Mesenchymal stem cell (in vitro differentiated cells and primary cell): ENCODE measurements around the gene STK38.

Experiments used
- DNase-seq: peaks from one replicate; pipeline ENCODE4 v3.0.0-alpha.2; 2013
- H2AFZ ChIP-seq: one replicate; pipeline ENCODE4 v1.6.1; 2013; ENCODE audit warnings: low read depth, mild to moderate bottlenecking, control low read depth, inconsistent platforms, low read length, moderate library complexity
- H2AK5ac ChIP-seq: 2 replicates; pipeline ENCODE4 v1.6.1; 2013; ENCODE audit warnings: low read length, moderate library complexity, mild to moderate bottlenecking, inconsistent platforms; ENCODE audit not compliant: severe bottlenecking
- H2BK120ac ChIP-seq: one replicate; pipeline ENCODE4 v1.6.1; 2013; ENCODE audit warnings: low read depth, mild to moderate bottlenecking, inconsistent platforms, low read length, moderate library complexity
- H2BK12ac ChIP-seq, 2 experiments: one replicate each; pipeline ENCODE4 v1.6.1; 2013; ENCODE audit warnings: inconsistent platforms in 2 of 2, low read length in 2 of 2, mild to moderate bottlenecking in 2 of 2, moderate library complexity in 2 of 2, control low read depth in 1 of 2
- H2BK15ac ChIP-seq: one replicate; pipeline ENCODE4 v1.6.1; 2013; ENCODE audit warnings: mild to moderate bottlenecking, low read depth, inconsistent platforms; ENCODE audit not compliant: poor library complexity, severe bottlenecking
- H2BK5ac ChIP-seq: 2 replicates; pipeline ENCODE4 v1.6.1; 2013; ENCODE audit warnings: low read depth, mild to moderate bottlenecking, low read length, control low read depth, inconsistent platforms; ENCODE audit not compliant: poor library complexity, severe bottlenecking
- H3K14ac ChIP-seq, 2 experiments: one replicate each; pipeline ENCODE4 v1.6.1; 2013; ENCODE audit warnings: inconsistent platforms in 2 of 2, low read length in 2 of 2, control low read depth in 1 of 2, mild to moderate bottlenecking in 1 of 2, moderate library complexity in 1 of 2
- H3K18ac ChIP-seq, 2 experiments: one replicate each; pipeline ENCODE4 v1.6.1; 2013; ENCODE audit warnings: inconsistent platforms in 2 of 2, low read length in 2 of 2, control low read depth in 1 of 2, low read depth in 1 of 2, mild to moderate bottlenecking in 1 of 2
- H3K23ac ChIP-seq, 2 experiments: one replicate each; pipeline ENCODE4 v1.6.1; 2013; ENCODE audit warnings: inconsistent platforms in 2 of 2, low read length in 2 of 2, mild to moderate bottlenecking in 2 of 2, moderate library complexity in 2 of 2, control low read depth in 1 of 2
- H3K27ac ChIP-seq: 2 replicates; pipeline ENCODE4 v1.5.1; 2013; ENCODE audit warnings: mild to moderate bottlenecking, moderate library complexity, low read length, control low read depth, inconsistent platforms; ENCODE audit not compliant: poor library complexity, severe bottlenecking
- H3K27me3 ChIP-seq, 2 experiments: 2 replicates each; pipeline versions ENCODE4 v1.6.1 to v1.7.0; 2013; ENCODE audit warnings: low read length in 2 of 2, mild to moderate bottlenecking in 2 of 2, moderate library complexity in 2 of 2, control low read depth in 1 of 2, inconsistent platforms in 1 of 2; ENCODE audit not compliant: control insufficient read depth in 1 of 2, insufficient read depth in 1 of 2
- H3K36me3 ChIP-seq, 2 experiments: 2 replicates each; pipeline versions ENCODE4 v1.6.1 to v1.7.0; 2013; ENCODE audit warnings: low read length in 2 of 2, control low read depth in 1 of 2, inconsistent platforms in 1 of 2, low read depth in 1 of 2, mild to moderate bottlenecking in 1 of 2; ENCODE audit not compliant: insufficient read depth in 2 of 2, control insufficient read depth in 1 of 2
- H3K4ac ChIP-seq, 2 experiments: one replicate each; pipeline ENCODE4 v1.6.1; 2013; ENCODE audit warnings: inconsistent platforms in 2 of 2, low read length in 2 of 2, mild to moderate bottlenecking in 2 of 2, moderate library complexity in 2 of 2, control low read depth in 1 of 2, low read depth in 1 of 2
- H3K4me1 ChIP-seq: 2 replicates; pipeline ENCODE4 v1.6.1; 2013; ENCODE audit warnings: low read depth, low read length, control low read depth; ENCODE audit not compliant: control insufficient read depth, insufficient read depth
- H3K4me2 ChIP-seq: 2 replicates; pipeline ENCODE4 v1.6.1; 2013; ENCODE audit warnings: low read length, mild to moderate bottlenecking, inconsistent platforms; ENCODE audit not compliant: poor library complexity, severe bottlenecking
- H3K4me3 ChIP-seq, 2 experiments: 2 replicates each; pipeline versions ENCODE4 v1.5.1 to v1.7.0; 2013; ENCODE audit warnings: low read length in 2 of 2, mild to moderate bottlenecking in 2 of 2, control low read depth in 1 of 2, low read depth in 1 of 2; ENCODE audit not compliant: insufficient read depth in 1 of 2
- H3K79me1 ChIP-seq: replicated peaks from 2 replicates; pipeline ENCODE4 v1.6.1; 2013; ENCODE audit warnings: mild to moderate bottlenecking, control low read depth, low read length, inconsistent platforms; ENCODE audit not compliant: poor library complexity, severe bottlenecking
- H3K9ac ChIP-seq: 2 replicates; pipeline ENCODE4 v1.7.0; 2013; ENCODE audit warnings: mild to moderate bottlenecking, low read length, moderate library complexity
- H3K9me3 ChIP-seq: 2 replicates; pipeline ENCODE4 v1.7.0; 2013; ENCODE audit warnings: mild to moderate bottlenecking, low read length; ENCODE audit not compliant: control insufficient read depth
- H4K8ac ChIP-seq: one replicate; pipeline ENCODE4 v1.6.1; 2013; ENCODE audit warnings: inconsistent platforms, mild to moderate bottlenecking, low read length, moderate library complexity
- H4K91ac ChIP-seq: one replicate; pipeline ENCODE4 v1.6.1; 2013; ENCODE audit warnings: mild to moderate bottlenecking, low read length, inconsistent platforms
- WGBS: methylation state at CpG from one replicate; pipeline ENCODE4 v1.1.7; 2013; ENCODE audit warnings: mixed read lengths; 5-methylcytosine and 5-hydroxymethylcytosine counted together

Gene STK38

GRCh38 chr6:36492092-36492491 is 55.2 kb downstream of the STK38 start:
- Histone ChIP-seq H3K27ac (no peak overlapping the region), H3K18ac (no peak overlapping the region), H3K27me3 (no peaks in the 10 kb centered on the region), H2BK120ac (no peak overlapping the region), H2BK5ac (no peak overlapping the region), H3K4me3 (no peak overlapping the region), H3K4me2 (no peak overlapping the region), H2AFZ (no peak overlapping the region), H3K4ac (no peak overlapping the region), H4K8ac (no peak overlapping the region), H3K9me3 (no peaks in the 10 kb centered on the region), H3K23ac (no peak overlapping the region), H4K91ac (no peak overlapping the region), H3K36me3 (peaks cover 33 to 77% of the 10 kb centered on the region in 2 experiments), H3K9ac (no peak overlapping the region), H3K14ac (no peak overlapping the region), H2AK5ac (no peak overlapping the region), H3K4me1 (peaks cover 4% of the 10 kb centered on the region), H2BK12ac (no peak overlapping the region), H3K79me1 (peaks cover 22% of the 10 kb centered on the region), H2BK15ac (no peak overlapping the region)
- no peak for DNase-seq
- 100% methylated on average over 4 of the region's 4 CpGs for WGBS

DNA sequence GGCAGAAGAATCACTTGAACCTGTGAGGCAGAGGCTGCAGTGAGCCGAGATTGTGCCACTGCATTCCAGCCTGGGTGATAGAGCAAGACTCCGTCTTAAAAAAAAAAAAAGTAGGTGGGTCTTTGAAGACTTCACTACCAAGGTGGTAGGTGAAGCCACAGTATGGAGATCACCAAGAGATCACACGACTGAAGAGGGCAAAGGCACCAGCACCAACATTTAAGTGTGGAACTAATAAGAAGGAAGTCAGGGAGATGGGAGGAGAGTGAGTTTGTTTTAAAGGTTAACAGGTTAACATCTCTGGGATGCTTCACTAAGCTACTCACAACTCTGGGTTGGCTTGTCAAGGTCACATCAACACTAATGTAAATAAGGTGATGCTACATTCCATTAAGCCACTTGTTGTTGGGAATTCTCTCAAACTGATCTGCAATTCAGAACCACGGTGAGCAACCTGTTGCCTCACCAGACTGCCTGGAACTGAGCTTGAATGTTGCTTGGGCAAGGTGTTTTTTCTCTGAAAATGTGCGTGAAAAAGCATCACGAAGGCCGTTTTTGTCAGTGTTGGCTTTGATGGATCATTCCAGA is 55.8 kb downstream of the STK38 start:
- H4K91ac ChIP-seq = no peak overlapping the region
- no peak overlapping the region for H2AFZ ChIP-seq
- H3K27ac ChIP-seq = no peak overlapping the region
- H2BK12ac ChIP-seq = no peak overlapping the region
- peaks cover 4% of the 10 kb centered on the region for H3K4me1 ChIP-seq
- no peak overlapping the region for H3K23ac ChIP-seq
- no peak overlapping the region for H3K18ac ChIP-seq
- H3K4me3 ChIP-seq = no peak overlapping the region
- H3K79me1 ChIP-seq = peaks cover 24% of the 10 kb centered on the region
- no peak overlapping the region for H3K4ac ChIP-seq
- DNase-seq = peak; percentile 12
- H3K4me2 ChIP-seq = no peak overlapping the region
- H3K36me3 ChIP-seq = peaks cover 36 to 77% of the 10 kb centered on the region in 2 experiments
- H3K27me3 ChIP-seq = no peaks in the 10 kb centered on the region
- no peak overlapping the region for H4K8ac ChIP-seq
- H3K14ac ChIP-seq = no peak overlapping the region
- H3K9me3 ChIP-seq = no peaks in the 10 kb centered on the region
- no peak overlapping the region for H2AK5ac ChIP-seq
- 96% methylated on average over 4 of the region's 7 CpGs for WGBS
- no peak overlapping the region for H3K9ac ChIP-seq
- no peak overlapping the region for H2BK15ac ChIP-seq
- no peak overlapping the region for H2BK5ac ChIP-seq
- no peak overlapping the region for H2BK120ac ChIP-seq

GRCh38 chr6:36489426-36489825 is 57.9 kb downstream of the STK38 start:
- Histone ChIP-seq H2BK5ac (no peak overlapping the region), H2BK15ac (no peak overlapping the region), H3K4me2 (no peak overlapping the region), H3K79me1 (peaks cover 23% of the 10 kb centered on the region), H3K9me3 (no peaks in the 10 kb centered on the region), H3K27ac (no peak overlapping the region), H2BK120ac (no peak overlapping the region), H3K27me3 (no peaks in the 10 kb centered on the region), H3K18ac (no peak overlapping the region), H2BK12ac (no peak overlapping the region), H3K14ac (no peak overlapping the region), H3K4ac (no peak overlapping the region), H4K91ac (no peak overlapping the region), H2AFZ (no peak overlapping the region), H3K23ac (no peak overlapping the region), H2AK5ac (no peak overlapping the region), H3K36me3 (peaks cover 34 to 78% of the 10 kb centered on the region in 2 experiments), H3K4me1 (peaks cover 4% of the 10 kb centered on the region), H3K4me3 (no peak overlapping the region), H3K9ac (no peak overlapping the region), H4K8ac (no peak overlapping the region)
- WGBS = 97% methylated on average over 2 of the region's 4 CpGs
- no peak for DNase-seq

GRCh38 chr6:36488221-36488620 is 59.1 kb downstream of the STK38 start:
- no peaks in the 10 kb centered on the region for H3K27me3 ChIP-seq
- no peak overlapping the region for H2BK120ac ChIP-seq
- no peak overlapping the region for H3K27ac ChIP-seq
- no peak overlapping the region for H2BK12ac ChIP-seq
- H4K91ac ChIP-seq = no peak overlapping the region
- no peak overlapping the region for H3K4ac ChIP-seq
- no peak for DNase-seq
- no peak overlapping the region for H2AK5ac ChIP-seq
- no peak overlapping the region for H3K4me2 ChIP-seq
- no peak overlapping the region for H3K14ac ChIP-seq
- no peak overlapping the region for H2AFZ ChIP-seq
- no peak overlapping the region for H3K18ac ChIP-seq
- peaks cover 16% of the 10 kb centered on the region for H3K79me1 ChIP-seq
- no peak overlapping the region for H2BK5ac ChIP-seq
- no peak overlapping the region for H3K4me3 ChIP-seq
- H2BK15ac ChIP-seq = no peak overlapping the region
- H3K9ac ChIP-seq = no peak overlapping the region
- H3K4me1 ChIP-seq = peaks cover 2% of the 10 kb centered on the region
- no peak overlapping the region for H4K8ac ChIP-seq
- H3K36me3 ChIP-seq = peaks cover 34 to 72% of the 10 kb centered on the region in 2 experiments
- no peak overlapping the region for H3K23ac ChIP-seq
- no peaks in the 10 kb centered on the region for H3K9me3 ChIP-seq
